GM19025 (cell line): ENCODE measurements around the gene PCSK5.

ENCODE experiments used
- ATAC-seq: cut with Tn5 transposase; IDR thresholded peaks from one replicate; pipeline ENCODE4 v1.9.1; 2021; ENCODE audit warnings: mild to moderate bottlenecking, low read depth, moderate library complexity; ENCODE audit not compliant: unreplicated experiment

PCSK5 gene

DNA sequence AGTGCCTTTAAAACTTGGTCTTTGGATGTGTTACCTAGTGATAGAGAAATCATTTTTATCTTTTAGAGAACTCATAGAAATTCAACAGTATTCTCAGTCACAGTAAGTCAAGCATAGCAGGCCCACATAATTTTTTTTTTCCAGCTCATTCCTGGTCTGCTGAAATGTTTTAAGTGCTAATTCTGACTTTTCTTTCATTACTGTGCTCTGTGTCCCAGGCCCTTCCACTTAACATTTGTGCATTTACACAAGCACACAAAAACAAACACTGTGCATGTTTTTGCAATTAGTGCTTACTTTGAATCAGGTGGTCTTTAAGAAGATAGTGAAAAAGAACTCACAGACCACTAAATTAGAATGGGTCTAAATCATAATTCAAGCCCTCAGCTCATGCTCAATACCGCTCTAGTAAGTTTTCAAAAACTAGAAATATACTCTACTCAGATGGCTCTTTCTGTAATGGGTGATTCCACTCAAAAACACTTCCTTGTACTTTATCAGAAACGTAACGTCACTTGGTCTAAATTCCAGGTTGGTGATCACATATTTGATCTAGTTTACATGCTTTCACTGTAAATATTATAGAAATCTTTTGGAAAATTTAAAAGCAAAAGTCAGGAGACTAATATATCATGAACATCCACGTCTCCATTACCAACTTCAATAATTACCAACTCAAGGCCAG lies 107.8 kb downstream of the PCSK5 start:
- no peak for ATAC-seq

DNA sequence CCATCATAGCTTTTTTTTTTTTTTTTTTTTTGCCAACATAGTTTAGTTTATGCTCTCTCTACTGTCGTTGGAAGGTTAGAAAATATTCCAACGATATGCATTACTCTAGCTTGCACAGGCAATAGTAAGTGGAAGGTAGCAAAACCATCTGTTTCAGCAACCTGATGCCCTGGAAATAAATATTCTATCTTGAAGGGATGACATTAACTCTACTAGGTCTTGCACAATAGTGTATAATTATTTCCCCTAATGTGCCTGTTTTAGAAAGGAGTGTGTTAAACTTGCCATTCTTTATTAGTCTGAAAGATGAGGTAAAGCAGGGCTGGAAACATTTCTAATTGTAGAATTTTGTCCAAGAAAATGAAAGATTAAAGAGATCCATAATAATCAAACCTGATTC lies 111.0 kb downstream of the PCSK5 start:
- ATAC-seq: no peak

DNA sequence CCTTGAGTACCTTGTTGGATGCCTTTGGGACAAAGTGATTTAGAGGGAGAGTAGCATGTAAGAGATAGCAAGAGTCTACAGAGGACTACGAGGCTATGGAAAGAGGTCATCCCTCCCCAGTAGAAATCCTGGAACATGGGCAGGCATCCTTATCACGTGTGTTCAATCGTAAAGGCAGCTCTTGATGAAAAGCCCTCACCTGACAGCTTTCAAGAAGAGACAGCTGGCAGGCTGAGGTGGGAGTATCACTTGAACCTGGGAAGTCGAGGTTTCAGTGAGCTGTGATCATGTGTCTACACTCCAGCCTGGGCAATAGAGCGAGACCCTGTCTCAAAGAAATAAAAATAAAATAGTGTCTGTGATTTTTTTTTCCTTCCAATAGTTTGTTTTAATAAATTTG lies 112.6 kb downstream of the PCSK5 start:
- ATAC-seq: no peak

DNA sequence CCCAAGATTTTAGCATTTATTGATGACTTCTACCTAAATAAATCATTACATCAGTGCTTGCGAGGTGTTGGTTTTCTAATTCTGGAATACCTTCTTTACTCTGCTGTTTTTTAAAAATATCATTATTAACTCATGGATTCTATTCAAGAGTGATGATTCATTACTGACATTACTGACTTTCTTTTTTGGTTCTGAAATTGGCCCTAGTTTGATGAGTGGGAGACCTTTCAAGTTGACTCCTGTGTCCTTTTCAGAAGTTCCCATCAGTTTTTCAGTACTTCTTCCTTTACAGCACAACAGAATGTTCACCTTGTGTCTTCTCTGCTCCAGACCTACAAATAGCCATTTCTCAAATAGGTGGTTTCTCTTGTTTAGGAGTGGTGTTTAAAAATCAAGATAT lies 114.1 kb downstream of the PCSK5 start:
- no peak for ATAC-seq

DNA sequence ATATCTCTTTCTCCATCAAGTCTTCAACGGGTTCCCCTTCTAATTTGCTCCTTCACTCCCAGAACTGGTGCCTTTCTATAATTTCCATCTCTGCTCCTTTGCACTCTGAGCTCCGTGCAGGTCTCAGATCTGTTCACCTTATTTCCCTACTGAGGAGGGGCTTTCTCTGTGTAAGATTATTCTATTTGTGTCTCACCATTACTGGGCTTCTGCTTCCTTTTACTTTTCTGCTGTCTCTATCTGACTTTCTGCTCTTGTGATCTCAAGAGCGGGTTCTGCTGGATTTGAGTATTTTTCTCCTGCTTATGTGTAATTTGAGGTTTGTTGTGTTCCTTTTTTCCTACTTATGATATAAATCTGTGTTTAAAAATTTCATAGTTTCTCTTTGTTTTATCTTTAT lies 117.5 kb downstream of the PCSK5 start:
- no peak for ATAC-seq

DNA sequence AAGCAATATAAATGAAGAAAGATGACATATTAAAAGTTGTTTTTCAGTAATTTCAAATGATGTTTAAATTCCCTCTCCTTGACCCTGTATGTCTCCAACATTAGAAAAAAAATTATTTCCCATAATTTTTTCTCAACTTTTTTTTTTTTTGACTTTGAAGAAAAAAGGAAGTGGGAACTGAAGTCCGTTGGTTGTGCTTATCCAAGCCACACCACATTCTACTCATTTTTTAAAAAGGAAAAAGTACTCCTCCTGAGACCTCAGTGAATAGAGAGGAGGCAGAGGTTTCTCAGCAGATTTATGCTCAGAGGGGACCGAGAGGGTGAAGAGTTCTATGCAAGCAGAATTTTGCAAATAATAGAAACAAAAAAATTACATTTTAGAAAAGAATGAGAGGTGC lies 123.3 kb downstream of the PCSK5 start:
- ATAC-seq: no peak

DNA sequence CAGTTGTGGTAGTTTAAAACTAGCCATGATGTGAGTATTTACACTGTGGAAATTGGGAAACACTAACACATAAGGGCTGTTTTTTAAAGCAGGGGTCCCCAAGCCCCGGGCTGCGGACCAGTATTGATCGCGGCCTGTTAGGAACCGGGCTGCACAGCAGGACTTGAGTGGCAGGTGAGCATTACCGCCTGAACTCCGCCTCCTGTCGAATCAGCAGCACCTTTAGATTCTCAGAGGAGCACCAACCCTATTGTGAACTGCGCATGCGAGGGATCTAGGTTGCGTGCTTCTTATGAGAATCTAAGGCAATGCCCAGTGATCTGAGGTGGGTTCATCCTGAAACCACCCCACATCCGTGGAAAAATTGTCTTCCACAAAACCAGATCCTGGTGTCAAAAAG lies 127.8 kb downstream of the PCSK5 start:
- no peak for ATAC-seq

DNA sequence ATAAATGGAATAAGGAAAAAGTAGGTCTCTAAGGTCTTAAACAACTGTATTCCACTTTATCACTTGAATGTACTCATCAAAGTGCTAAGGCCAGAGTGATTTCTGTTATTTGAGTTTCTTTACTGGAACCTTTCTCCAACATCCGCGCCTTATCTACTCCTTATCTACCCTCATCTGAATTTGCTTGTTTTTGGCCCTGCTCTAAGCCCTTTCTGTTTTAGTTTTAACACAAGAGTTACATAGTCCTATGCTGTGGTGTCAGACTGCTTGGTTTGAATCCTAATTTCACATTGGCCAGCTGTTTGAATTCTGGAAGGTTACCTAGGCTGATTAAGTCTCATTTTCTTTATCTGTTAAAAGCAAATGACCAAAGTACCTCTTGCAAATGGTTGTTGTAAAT lies 128.3 kb downstream of the PCSK5 start:
- ATAC-seq: no peak

DNA sequence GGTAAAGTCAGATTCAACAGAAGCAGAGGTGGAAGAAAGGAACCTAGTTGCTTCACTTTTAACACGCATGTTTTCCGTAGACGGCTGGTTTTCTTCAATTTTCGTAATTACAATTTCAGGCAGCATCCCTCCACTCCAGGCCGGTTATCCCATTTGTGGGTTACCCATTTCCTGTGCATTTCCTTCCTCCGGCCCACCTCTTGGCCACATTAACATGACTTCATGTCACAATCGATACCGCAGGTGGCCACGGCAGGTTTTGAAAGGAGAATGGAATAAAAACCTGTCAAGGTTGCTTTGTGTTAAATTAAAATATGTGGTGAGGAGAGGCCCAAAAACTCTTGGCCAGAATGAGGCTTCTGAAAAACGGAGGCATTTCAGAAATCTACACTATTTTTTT lies 130.2 kb downstream of the PCSK5 start:
- no peak for ATAC-seq

DNA sequence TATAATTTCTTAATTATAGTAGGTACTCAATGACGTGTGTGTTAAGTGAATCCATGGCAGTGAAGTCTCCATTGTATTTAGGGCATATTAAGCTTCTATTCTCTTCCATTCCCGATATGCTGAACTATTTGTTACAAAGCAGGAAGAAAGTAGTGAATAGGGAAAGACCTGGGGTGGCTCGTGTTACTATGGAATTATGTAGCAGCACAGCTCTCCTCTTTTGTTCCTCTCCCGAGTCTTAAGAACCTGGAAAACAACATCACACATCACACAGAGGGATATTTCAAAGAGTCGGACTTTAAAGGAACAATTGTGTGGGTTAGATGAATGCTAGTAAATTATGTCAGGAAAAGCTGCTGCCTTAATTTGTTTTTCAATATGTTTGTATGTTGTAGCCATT lies 131.8 kb downstream of the PCSK5 start:
- ATAC-seq: no peak

DNA sequence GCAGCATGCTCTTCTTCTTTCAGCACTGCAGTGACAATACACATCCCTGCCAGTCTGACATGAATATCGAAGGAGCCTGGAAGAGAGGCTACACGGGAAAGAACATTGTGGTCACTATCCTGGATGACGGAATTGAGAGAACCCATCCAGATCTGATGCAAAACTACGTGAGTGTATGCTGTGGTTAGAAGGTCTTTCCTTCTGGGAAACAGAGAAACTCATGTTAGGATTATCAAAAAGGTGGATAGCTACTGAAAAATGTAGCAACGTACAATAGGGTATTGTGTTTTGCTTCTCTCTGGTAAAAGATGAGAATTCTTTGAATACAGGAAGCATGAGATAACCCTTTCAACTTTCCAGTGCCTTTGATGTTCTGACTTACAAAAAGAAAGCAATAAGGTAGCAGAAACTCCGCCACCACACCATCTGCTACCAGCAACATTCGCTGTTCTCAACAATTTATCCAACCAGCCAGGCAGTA lies 133.3 kb downstream of the PCSK5 start:
- no peak for ATAC-seq

DNA sequence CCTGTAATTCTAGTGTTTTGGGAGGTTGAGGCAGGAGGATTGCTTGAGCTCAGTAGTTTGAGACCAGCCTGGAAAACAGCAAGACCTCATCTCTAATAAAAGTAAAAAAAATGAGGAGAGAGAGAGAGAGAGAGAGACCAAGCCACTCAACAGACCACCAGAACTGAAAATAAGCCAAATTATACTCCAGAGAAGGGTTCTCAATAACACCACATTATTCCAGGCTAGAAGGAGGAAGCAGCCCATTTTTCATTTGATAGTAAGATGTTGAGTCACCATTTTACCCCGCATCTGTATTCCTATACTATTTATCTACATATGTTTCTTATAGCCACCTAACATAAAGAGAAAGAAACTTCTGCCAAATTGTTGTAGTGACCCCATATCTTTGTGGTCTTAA lies 134.8 kb downstream of the PCSK5 start:
- ATAC-seq: no peak

DNA sequence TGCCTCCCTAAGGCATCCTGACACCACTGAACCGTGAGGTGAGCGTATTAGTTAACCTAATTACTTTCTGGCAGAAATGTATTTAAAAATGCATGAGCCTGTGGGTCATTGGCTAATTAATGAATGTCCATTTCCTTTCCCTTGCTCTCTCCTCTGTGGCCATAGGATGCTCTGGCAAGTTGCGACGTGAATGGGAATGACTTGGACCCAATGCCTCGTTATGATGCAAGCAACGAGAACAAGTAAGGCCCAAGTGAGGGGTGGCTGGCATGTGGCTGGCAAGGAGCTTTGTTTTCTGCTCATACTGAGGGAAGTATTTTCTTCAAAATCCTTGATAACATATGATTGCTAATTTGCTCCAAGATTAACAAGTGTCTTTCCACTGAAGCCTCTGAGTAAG lies 136.3 kb downstream of the PCSK5 start:
- ATAC-seq: no peak

DNA sequence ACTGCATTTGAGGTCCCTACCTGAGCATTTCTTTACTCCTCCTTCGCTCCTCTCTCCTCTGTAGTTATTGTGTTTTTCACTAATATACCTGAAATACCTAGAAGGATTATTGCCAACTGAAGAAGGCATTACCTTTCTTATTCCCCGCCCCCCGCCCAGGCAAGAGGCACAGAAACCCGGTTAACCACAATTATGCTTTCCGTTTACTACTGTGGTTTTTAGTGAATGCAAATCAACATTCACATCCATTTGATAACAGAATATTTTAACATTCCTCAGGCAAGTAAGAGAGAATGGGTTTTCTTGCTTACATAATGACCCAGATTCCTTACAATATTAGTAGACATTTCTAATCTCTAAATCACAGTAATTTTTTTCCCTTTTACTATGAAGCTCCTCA lies 136.9 kb downstream of the PCSK5 start:
- no peak for ATAC-seq

DNA sequence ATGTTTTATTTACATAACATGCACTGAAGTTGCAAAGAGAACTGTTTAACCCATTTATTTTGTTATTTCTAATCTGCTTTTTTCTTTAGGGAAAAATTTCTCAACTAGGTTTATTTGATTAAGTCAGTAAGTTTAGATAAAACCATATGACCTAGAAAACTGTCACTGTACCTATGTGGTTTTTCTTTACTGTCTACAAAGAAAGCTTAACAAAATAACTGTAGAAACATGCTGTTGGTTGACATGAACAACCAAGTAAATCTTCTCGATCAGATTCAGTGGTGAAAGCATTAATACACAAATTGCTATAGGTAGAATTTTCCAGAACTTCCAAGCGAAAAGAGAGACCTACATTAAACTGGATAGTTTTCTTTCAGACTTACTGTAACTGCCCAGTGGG lies 137.4 kb downstream of the PCSK5 start:
- ATAC-seq: no peak

DNA sequence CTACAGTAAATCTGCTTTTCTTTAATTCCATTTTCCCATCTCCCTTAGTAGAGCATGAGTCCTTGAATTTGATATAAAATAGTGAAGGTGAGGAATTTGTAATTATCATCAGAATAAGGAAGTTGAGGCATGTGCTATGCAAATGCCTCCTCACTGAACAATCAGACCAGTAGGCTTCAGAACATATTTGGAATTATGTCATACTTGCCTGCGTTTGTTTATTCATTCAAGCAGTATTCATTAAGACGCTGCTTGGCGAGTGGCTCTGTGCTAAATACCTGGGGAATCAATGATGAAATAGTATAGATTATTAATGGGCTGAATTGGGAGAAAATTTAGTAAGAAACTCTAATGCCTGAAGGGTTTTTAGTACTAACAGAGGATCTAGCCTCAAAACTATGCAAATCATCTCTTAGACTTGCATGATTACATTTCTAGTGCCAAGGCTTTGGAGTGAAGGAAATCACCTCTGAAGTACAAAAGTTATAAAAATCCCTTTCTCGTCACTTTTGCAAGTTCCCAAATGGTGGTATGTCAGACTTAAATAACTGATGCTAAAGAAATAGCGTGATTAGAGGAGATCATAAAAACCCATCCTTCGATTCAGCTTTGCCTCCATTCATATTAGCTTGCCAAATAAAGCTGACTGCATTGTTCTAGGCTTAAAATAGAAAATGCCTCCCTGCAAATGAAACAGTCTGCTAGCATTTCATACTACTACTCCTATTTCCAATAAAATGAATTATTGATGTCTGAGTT lies 141.7 kb downstream of the PCSK5 start:
- ATAC-seq: no peak

DNA sequence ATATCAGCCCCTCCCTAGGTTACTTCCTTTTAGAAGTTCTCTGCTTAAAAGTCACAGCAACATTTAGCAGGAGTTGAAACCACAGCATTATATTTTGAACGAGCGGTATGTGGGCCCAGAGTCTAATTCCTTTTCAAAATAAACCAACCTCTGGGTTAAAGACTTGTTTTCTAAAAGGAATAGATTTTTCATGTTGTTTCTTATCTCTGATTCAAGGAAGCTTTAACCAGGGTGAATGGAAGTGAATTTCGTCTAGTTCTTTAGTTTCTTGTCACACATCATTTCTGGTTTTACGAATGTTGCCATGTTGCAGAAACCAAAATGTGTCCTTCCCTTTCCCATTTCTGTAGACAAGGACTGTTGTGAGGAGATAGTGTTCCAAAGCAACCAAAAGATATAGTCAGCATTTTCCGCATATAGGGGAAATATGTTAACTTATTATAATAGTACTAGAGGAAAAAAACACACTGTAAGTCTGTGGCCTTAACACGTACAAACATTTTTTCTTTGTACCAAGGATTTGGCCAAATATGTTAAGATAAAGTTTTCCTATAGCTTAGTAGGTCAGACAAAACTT lies 142.4 kb downstream of the PCSK5 start:
- no peak for ATAC-seq

DNA sequence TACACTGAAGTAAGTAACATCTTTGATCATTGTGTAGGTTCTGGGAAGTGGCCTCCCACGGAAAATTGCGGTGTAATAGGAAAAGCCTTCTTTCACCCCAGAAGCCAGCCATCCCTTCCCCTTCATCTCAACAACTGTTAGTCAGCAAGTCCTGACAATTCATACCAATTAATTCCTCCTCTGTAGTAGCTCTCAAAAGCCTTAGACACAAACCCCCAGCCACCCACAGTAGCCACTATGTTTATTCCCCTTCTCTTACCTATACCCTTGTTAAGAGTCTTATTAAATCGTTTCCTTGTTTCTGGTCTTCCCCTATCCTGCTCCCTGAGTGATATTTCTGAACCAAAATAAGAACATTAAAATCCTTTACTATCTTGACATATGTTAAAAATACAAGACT lies 143.6 kb downstream of the PCSK5 start:
- ATAC-seq: no peak

DNA sequence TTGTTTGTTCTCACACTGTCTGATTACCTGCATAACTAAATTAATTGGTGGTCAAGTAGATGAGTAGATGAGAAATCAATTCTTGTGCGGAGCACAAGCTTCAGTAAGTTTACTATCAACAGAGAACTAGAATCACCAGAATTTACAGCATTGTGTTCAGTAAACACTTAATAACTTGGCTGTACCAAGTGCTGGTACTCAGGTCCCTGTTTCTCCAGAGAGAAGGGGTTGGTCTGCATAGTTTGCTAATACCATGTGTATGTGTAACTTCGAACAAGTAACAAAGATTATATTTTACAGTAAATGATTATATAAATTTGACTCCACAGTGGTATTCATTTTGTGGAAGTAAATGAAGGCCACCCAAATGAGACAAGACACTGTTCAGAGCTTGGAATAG lies 146.3 kb downstream of the PCSK5 start:
- ATAC-seq: no peak

DNA sequence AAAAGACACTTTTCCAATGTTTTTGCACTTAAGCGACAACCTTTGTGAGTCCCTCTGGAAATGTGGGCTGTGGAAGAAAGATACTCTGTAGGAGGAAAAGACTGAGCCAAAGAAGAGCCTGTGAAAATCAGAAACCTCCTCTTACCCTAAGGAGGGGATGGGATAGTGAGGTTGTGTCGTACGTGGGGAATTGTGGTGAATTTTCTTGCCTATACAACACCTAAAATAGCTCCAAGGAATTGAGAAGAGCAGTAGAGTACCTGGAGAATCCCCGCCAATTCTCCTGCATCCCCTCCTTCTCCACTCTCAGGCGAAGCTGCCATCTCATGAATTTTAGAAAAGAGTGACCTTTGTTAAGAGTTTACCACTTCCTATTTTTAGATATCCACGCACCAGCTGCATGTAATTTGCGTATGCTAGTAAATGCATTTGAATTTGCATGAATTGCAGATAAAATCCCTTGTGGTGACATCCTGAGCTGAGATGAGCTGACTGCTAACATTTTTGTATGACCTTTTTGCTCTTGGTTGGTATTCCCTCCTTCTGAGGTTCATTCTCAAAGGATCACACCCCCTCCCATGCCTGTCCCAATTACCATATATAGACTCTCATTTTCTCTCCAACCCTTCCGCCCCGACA lies 147.2 kb downstream of the PCSK5 start:
- ATAC-seq: no peak

DNA sequence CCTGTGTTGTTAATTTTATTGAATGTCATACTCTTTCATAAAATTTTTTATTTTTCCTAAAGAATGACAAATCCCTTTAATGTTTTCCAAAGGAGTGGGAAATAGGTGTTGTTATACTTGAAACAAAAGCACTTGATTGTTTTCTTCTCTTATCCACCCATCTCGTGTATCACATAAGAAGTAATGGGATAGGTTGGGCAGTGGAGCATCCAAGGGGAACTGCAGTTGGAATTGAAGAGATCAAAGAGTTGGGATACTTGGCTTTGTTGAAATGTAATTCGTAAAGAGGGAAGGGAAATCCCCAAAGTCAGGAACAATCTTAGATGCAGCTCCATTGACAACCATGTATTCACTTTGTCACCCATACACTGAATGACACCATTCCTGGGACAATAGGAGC lies 148.0 kb downstream of the PCSK5 start:
- ATAC-seq: no peak
